ENCODE data around the gene TRPM8.

- TF ChIP-seq CTCF (IDR thresholded peaks at IDR 0.05) (no peak), POLR2A (IDR thresholded peaks at IDR 0.05) (no peak)
Measured at GRCh38 chr2:234029150-234029733, 112.1 kb downstream of the TRPM8 start.

All from testis (tissue), 2 donors.